NCI-H146 treated with DMSO at 0.1 percent for 48 hours (cell line): ENCODE measurements around the gene CIAO3.
A peak's percentile ranks its signal among the peaks of the same experiment; 100 is the strongest.
"Not testable (repeated sequence)": the region's sequence is repeated elsewhere in the genome, so short reads cannot be mapped to it uniquely, and the experiment has no call there.

Source experiments
- DNase-seq: peaks from one replicate; lab custom pipeline; 2025; ENCODE audit not compliant: unreplicated experiment; lab: John Stamatoyannopoulos, UW

Gene CIAO3

DNA sequence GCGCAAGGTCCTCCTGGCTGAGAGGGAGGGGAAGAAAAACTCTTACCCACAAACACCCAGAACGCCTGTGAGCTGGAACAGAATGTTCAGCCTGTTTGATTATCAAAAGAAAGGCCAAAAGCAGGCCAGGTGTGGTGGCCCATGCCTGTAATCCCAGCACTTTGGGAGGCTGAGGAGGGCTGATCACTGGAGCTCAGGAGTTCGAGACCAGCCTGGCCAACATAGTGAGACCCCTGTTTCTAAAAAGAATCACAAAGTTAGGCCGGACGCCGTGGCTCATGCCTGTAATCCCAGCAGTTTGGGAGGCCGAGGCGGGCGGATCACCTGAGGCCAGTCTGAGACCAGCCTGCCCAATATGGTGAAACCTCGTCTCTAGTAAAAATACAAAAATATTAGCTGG lies 35.5 kb upstream of the CIAO3 start:
- not testable (repeated sequence) for DNase-seq

DNA sequence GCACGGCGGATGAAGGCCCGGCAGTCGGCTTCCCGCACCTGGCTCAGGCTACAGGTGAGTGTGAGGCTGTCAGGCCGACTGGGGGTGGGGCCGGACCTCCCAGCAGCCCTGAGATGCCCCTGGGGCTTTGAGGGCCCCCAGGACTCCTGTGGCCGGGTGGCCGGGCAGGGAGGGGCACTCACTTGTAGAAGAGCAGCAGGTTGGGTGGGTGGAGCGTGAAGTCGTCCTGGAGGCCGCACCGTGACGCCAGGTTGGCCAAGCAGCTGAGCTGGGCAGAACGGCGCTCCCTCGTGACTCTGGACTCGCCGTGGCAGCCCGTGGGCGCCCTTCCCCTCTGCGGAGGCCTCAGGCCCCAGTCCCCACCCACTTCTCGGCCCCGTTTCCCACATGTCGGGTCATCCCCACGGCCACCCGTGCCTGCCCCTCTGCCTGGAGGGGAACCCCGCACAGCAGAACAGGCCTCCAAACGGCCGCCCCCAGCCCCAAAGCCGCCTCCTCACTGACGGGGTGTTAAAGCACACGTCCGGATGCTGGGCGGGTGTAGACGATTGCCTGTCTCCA lies 34.5 kb upstream of the CIAO3 start:
- peak; percentile 18 for DNase-seq

DNA sequence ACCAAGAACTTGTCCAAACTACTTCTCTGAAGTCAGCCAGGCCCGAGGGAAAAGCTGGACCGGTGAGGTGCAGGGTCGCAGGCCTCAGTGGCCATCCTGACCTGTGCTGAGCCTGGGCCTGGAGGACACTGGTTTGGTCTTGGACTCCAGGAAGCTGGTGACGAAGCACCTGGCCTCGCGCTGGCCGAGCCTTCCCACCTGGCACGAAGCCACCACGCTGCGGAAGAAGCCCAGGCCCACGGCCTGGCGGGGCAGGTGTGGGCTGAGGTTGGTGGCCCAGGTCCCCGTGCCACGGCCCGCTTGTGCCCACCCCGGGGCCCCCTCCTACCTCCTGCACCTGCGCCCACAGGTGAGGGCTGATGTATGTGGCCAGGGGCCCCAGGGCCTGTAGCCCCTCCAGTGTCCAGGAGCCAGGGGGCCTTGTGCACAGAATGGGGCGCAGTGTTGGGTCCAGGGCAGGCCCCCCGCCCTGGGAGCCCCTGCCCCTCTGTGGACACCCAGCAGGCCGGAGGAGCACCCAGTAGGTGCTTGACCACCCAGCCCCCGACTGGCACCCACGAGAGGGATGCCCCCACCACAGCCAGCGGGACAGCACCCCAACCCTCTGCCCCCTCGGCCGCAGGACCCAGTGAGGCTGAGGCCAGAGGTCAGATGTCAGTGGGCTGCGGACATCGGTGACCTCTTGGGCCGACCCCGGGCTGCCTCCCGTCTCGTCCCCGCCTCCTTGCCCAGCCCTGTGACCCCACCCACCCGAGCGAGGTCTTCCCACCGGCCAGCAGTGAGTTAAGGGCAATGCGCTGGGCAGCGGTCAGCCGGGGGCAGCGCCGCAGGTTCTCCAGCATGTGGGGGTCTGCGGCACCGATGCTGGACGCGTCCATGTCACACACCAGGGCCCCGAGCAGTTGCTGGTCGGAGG lies 33.5 kb upstream of the CIAO3 start:
- no peak for DNase-seq

DNA sequence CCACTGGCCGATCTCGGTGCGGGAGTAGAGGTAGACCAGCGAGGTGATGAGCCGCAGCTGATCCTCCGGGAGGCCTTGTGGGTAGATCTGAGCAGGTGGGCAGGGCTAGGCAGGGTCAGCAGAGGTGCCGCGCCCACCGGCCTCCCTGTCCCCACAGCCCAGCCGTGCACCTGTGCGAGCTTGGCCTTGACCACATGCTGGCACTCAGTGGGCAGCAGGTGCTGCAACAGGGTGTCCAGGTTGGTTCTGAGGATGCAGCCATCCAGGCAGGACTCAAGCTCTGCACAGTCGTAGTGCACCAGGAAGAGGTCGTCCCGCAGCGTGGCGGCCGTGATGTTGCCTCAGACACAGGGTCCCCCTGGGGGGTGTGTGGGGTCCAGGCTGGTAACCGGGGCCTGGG lies 32.2 kb upstream of the CIAO3 start:
- peak; percentile 23 for DNase-seq

DNA sequence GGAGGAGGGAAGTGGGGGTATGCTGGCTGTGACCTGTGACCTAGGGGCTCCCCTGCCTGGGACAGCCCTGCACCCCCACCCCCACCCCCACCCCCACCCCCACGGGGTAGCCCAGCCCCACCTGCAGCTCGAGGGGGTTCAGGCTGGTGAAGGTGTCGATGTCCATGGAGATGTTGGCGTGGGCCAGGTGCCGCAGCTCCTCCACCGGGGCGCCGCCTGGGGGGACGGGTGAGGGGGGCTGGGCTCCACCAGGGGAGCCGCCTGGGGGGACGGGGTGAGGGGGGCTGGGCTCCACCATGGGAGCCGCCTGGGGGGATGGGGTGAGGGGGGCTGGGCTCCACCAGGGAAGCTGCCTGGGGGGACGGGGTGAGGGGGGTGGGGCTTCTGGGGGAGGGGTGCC lies 29.6 kb upstream of the CIAO3 start:
- DNase-seq = no peak

DNA sequence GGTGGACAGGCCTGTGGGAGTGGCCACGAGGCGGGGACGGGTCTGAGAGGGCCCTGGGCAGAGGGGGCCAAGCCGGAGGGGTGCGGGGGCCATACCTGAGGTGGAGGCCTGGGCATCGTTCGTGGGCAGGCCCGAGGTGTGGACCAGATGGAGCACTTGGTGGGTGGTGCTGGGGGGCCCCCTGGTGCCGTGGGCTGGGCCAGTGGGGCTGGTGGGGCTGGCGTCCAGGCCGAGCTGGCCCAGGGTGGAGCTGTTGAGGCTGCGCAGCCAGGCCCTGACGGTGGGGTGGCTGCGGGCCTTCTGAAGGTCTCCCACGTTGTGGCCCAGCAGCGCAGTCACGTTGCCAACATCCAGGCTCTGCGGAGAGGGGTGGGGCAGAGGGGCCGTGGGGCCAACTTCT lies 29.1 kb upstream of the CIAO3 start:
- no peak for DNase-seq

DNA sequence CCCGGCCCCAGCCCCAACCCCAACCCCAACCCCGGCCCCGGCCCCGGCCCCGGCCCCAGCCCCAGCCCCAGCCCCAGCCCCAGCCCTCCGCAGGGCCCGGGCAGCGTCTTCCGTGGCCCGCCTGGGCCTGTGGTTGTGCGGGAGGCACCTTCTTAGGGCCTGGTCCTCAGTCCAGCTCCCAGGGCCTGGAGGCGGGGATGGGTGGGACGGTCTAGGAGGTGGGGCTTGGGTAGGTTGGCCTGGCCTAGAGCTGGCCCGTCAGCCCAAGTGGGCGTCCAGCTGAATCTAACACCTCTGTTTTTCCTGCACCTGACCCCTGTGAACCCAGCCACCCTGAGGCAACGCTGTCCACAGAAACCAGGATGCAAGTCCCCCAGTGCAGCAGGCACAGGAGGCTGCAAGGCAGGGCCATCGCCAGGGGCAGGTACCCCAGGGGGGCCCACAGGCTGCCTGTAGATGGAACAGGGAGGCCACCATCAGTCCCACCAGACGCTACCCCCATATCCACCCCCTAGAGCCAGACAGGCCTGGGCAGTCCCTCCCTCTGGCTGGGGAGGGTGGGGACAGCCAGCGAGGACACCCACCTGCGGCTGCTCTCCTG lies 28.5 kb upstream of the CIAO3 start:
- no peak for DNase-seq

DNA sequence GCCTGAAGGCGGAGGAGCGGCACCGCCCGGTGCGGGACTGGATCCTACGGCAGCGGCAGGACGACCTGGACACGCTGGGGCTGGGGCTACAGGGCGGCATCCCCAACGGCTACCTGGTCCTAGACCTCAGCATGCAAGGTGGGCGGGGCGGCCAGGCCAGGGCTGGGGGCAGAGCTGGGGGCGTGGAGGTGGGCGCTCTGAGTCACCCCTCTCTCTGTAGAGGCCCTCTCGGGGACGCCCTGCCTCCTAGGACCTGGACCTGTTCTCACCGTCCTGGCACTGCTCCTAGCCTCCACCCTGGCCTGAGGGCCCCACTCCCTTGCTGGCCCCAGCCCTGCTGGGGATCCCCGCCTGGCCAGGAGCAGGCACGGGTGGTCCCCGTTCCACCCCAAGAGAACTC lies 27.6 kb upstream of the CIAO3 start:
- DNase-seq = no peak

DNA sequence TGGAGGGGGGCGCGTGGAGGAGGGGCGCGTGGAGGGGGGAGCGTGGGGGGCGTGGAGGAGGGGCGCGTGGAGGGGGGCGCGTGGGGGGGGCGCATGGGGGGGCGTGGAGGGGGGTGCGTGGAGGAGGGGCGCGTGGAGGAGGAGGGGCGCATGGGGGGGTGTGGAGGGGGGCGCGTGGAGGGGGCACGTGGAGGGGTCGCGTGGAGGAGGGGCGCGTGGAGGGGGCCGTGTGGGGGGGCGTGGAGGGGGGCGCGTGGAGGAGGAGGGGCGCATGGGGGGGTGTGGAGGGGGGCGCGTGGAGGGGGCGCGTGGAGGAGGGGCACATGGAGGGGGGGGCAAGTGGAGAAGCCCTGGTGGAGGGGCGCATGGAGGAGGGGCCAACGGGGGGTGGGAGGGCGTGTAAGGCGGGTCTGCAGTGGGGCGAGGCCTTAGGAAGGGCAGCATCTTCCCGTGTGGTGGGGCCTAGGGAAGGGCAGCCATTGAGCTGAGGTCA lies 27.0 kb upstream of the CIAO3 start:
- DNase-seq = no peak

DNA sequence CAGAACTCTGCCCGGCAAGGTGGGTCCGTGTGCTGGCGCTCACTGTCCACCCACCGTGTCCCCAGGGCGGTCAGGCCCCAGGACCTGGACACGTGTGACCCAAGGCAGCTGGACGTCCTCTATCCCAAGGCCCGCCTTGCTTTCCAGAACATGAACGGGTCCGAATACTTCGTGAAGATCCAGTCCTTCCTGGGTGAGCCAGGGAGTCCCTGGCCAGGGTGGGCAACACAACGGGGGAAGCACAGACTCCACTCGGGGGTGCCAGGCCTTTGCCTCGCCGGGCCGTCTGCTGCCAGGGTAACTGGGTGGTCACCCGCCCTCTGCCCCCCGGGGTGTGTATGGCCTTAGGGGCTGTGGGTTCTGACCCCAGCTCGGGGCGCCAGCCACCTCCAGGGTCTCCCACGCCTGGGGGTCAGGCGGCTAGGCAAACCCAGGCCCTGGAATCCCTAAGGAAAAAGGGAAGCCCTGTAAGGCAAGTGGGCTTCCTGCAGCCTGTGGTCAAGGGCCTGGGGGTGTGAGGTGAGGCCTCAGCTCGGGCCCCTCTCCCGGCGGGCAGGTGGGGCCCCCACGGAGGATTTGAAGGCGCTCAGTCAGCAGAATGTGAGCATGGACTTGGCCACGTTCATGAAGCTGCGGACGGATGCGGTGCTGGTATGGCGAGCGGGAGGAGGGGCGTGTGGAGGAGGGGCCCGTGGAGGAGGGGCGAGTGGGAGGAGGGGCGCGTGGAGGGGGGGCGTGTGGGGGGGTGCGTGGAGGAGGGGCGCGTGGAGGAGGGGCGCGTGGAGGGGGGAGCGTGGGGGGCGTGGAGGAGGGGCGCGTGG lies 26.2 kb upstream of the CIAO3 start:
- no peak for DNase-seq

DNA sequence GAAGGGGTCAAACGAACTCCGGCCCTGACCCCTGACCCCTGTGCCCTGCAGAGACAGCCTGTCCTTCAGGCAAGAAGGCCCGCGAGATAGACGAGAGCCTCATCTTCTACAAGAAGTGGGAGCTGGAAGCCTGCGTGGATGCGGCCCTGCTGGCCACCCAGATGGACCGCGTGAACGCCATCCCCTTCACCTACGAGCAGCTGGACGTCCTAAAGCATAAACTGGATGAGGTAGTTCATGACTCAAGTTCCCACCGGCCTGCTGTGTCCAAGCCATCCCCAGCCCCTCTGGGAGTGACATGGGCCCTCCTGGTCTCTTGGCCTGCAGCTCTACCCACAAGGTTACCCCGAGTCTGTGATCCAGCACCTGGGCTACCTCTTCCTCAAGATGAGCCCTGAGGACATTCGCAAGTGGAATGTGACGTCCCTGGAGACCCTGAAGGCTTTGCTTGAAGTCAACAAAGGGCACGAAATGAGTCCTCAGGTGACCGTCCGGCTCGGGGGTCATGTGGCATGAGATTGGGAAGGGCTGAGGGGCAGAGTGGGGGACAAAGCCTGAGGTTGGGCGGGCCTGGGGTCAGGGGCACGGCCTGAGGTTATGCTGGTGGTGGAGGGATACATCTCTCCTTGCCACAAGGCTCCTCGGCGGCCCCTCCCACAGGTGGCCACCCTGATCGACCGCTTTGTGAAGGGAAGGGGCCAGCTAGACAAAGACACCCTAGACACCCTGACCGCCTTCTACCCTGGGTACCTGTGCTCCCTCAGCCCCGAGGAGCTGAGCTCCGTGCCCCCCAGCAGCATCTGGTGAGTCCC lies 25.4 kb upstream of the CIAO3 start:
- no peak for DNase-seq

DNA sequence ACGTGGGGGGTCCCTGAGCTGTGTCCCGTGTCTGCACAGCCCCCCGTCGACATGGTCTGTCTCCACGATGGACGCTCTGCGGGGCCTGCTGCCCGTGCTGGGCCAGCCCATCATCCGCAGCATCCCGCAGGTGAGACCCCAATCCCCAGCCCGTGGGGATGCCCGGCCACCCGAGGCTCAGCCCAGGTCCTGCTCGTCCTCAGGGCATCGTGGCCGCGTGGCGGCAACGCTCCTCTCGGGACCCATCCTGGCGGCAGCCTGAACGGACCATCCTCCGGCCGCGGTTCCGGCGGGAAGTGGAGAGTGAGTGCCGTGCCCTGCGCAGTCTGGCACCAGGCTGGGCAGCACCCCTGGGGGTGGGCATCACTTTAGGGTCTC lies 24.7 kb upstream of the CIAO3 start:
- DNase-seq = no peak

DNA sequence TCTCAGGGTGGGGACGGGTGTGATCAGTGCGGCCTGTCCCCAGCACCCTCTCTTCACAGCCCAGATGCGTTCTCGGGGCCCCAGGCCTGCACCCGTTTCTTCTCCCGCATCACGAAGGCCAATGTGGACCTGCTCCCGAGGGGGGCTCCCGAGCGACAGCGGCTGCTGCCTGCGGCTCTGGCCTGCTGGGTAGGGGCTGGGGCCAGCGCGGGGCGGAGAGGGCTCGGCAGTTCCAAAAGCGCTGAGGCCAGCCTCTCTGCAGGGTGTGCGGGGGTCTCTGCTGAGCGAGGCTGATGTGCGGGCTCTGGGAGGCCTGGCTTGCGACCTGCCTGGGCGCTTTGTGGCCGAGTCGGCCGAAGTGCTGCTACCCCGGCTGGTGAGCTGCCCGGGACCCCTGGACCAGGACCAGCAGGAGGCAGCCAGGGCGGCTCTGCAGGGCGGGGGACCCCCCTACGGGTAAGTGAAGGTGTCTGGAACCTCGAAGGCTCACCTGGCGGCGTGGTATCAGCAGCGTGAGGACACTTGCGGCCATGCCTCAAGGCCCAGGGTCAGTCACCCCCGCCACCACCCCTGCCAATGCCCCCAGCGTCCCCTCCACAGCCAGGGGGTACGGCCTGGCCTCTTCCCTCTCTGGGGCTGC lies 24.2 kb upstream of the CIAO3 start:
- DNase-seq = no peak

DNA sequence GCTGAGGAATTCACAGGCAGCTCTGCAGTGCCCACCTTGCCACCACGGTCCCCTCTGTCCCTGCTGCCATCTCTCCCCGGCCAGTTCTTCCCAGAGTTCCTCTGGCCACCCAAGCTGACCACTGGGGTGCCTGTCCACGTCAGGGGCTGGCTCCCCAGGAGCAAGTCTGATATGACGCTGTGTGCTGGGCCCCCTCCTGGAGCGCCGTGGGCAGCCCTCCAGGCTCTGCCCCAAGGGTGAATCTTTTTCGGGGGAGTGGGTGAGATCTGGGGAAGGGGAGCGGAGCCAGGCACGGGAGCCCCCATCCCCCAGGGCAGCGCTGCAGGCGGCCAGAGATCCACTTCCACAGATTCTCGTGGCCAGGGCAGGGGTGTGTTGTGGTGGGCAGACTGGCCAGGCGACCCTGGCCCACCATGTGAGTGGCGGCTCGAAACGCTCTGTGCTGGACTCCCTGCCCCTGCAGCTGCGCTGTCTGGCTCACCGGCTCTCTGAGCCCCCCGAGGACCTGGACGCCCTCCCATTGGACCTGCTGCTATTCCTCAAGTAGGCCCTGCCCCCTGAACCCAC lies 23.5 kb upstream of the CIAO3 start:
- no peak for DNase-seq

DNA sequence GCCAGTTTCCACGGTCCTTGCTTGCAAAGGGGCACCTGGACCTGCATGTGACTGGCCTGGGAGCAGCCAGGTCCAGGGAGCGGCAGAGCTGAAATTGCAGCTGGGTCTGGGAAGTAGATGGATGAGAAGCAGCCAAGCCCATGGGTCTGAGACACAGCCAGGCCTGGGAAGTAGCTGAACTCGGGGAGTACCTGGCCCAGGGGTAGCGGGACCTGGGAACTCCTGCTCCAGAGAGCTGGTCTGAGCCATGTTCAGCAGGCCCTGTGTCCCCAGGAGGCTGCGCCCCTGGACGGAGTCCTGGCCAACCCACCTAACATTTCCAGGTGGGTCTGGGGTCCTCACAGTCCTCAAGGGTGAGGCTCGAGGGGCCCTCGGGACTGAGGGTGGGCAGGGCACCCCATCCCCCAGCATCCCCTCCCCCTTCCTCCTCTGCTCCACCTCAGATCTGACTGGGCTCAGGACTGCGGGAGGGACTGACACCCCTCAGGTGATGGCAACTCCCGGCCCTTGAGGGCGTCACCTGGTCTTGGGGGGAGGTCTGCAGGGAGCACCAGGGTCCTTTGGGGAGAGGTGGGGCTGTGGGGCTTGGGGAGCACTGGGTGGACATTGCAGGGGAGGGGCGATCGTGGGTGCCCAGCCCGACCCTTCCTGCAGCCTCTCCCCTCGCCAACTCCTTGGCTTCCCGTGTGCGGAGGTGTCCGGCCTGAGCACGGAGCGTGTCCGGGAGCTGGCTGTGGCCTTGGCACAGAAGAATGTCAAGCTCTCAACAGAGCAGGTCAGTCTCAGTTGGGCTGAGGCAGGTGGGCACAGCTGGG lies 22.8 kb upstream of the CIAO3 start:
- DNase-seq = no peak

DNA sequence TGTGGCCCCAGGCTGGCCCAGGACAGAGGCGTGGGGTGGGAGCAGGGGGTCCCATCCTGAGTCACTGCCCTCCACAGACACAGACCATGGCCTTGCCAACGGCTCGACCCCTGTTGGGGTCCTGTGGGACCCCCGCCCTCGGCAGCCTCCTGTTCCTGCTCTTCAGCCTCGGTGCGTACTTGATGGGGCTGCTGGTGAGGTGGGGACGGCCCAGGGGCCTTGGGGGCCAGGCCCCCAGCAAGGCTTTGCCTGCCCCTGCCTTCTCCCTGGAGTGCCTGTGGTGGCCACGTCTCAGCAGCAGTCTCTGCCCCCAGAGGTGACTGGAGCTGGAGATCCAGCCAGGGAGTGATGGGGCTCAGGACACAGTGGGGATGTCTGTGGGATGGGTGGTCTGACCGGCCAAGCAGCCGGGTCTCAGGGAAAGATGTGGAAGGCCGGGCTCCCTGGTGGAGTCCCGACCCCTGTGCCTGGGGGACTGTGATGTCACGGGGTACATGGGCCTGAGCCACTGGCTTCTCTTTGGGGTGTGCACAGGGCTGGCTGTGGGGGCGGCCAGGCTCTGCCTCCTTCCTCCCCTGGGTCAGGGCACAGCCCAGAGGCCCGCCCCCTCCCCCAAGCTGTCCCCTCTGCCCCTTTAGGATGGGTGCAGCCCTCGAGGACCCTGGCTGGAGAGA lies 21.9 kb upstream of the CIAO3 start:
- DNase-seq = no peak

DNA sequence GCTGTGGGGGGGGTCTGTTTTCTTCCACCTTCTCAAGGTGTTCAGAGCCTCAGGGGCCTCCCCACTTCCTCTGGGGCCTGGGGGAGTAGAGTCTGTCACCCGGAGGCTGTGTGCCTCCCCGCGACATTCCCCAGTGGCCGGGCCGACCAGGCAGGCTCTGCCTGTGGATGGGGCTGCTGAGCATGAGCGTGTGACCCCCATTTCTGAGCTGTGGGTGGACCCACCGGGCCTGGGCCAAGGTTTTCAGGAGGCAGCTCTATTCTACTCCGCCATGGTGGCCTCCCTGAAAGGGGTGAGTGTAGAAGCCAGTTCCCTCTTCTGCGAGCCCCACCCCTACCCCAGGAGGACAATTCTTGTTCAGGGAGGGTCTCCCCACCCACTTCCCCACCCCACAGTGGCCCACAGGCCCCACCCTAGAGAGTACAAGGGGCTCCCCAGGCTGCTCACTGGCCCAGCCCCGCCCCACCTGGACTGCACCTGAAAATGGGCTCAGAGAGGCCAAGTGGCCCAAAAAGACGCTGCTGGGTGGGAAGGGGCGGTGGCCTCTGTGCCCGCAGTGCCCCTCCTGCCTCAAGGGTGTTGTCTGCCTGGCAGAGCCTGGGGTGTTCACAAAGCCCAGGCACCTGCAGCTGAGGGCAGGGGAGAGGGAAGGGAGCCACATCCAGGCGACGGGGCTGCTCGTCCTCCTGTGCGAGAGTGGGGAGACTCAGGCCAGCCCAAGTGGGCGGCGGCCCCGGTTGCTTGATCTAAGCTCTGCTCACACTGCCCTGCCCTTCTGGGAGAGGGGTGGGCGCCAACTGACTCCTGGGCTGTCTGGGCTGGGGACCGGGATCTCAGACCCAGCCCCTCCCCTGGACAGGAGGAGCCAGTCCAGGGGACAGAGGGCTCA lies 21.1 kb upstream of the CIAO3 start:
- DNase-seq = no peak
